Gastroesophageal sphincter (tissue), 4 donors: ENCODE data around the gene LAMA3. TPM values are rescaled to one million over a fixed set of nuclear protein-coding genes. Genes with fewer than 3 reads are reported as not detected.

ENCODE experiments used
- ATAC-seq: fragments of 150-250 bp; one replicate; pipeline ENCODE4 v1.9.1; 2016; ENCODE audit warnings: mild to moderate bottlenecking, moderate library complexity
- H3K27ac ChIP-seq, 4 donors: fragments of 200-600 bp; sonication (generic) in 3 of 4; 1 replicate in 3 of 4; 2 replicates in 1 of 4; pipeline ENCODE4 v1.5.1; 2016 to 2019
- H3K27me3 ChIP-seq: fragments of 200-600 bp; sonication (generic); one replicate; pipeline ENCODE4 v1.5.1; 2019
- H3K36me3 ChIP-seq, 2 donors: fragments of 200-600 bp; sonication (generic); one replicate each; pipeline ENCODE4 v1.5.1; 2019; ENCODE audit warnings: control low read depth in 1 of 2
- H3K4me1 ChIP-seq, 3 donors: fragments of 200-600 bp; sonication (generic); 1 replicate in 2 of 3; 2 replicates in 1 of 3; pipeline ENCODE4 v1.5.1; 2016 to 2019; ENCODE audit warnings: control low read depth in 2 of 3
- H3K4me3 ChIP-seq, 2 donors: fragments of 200-600 bp; sonication (generic); one replicate each; pipeline ENCODE4 v1.5.1; 2019; ENCODE audit warnings: mild to moderate bottlenecking in 1 of 2, moderate library complexity in 1 of 2
- H3K9me3 ChIP-seq, 3 donors: fragments of 200-600 bp; sonication (generic); one replicate each; pipeline ENCODE4 v1.5.1; 2017 to 2019; ENCODE audit warnings: control low read depth in 2 of 3
- EP300 ChIP-seq: sonication (generic); formaldehyde crosslinking; IDR thresholded peaks from one replicate; pipeline ENCODE4 v1.6.1; 2017; ENCODE audit warnings: antibody characterized with exemption, mild to moderate bottlenecking
- POLR2A ChIP-seq, 2 donors: fragments of 450-650 bp; IDR thresholded peaks; one replicate each; pipeline ENCODE4 v1.6.1; 2017; ENCODE audit warnings: antibody characterized with exemption in 2 of 2, mild to moderate bottlenecking in 2 of 2, moderate library complexity in 1 of 2
- POLR2AphosphoS5 ChIP-seq: sonication (generic); formaldehyde crosslinking; IDR thresholded peaks from one replicate; pipeline ENCODE4 v1.6.1; 2017; ENCODE audit warnings: antibody characterized with exemption
- WGBS, 2 donors: methylation state at CpG; one replicate each; pipeline ENCODE4 v1.1.5; 2018; ENCODE audit warnings: low coverage in 1 of 2; 5-methylcytosine and 5-hydroxymethylcytosine counted together
- total RNA-seq, 4 donors: library from RNA; depleted of rRNA; stranded (reverse); fragments of >200 nt; gene quantifications; one replicate each; pipeline ENCODE4 v1.1.0, GENCODE V29; 2016
- TF ChIP-seq, protein P1 (sequence below), 4 experiments: fragments of 200-600 bp in 2 of 4; fragments of 450-650 bp in 2 of 4; sonication (generic) in 1 of 4; IDR thresholded peaks; one replicate each; pipeline ENCODE4 v1.5.1; 2017 to 2019; ENCODE audit warnings: antibody characterized with exemption in 4 of 4, mild to moderate bottlenecking in 2 of 4, moderate library complexity in 2 of 4

The LAMA3 gene
- total RNA-seq, 4 donors from 2014 or later: 8.3 to 13.5 (median 9.5) TPM

DNA sequence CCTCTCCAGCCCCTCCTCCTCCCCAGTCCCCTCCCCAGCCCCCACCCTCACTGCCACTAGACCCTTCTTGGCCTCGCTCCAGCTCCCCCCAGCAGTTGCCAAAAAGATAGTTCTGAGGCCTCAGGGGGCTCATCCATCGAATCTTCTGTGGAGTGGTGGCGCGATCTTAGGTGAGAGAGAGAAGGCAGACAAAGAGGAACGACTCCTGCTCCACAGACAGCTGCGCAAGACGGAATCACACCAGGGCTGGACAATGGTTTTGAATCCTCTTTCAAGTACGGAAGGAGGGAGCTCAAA is 68.1 kb downstream of the LAMA3 start:
- TF ChIP-seq POLR2AphosphoS5 (no peak), EP300 (no peak)
- TF ChIP-seq, protein P1, sequence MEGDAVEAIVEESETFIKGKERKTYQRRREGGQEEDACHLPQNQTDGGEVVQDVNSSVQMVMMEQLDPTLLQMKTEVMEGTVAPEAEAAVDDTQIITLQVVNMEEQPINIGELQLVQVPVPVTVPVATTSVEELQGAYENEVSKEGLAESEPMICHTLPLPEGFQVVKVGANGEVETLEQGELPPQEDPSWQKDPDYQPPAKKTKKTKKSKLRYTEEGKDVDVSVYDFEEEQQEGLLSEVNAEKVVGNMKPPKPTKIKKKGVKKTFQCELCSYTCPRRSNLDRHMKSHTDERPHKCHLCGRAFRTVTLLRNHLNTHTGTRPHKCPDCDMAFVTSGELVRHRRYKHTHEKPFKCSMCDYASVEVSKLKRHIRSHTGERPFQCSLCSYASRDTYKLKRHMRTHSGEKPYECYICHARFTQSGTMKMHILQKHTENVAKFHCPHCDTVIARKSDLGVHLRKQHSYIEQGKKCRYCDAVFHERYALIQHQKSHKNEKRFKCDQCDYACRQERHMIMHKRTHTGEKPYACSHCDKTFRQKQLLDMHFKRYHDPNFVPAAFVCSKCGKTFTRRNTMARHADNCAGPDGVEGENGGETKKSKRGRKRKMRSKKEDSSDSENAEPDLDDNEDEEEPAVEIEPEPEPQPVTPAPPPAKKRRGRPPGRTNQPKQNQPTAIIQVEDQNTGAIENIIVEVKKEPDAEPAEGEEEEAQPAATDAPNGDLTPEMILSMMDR (IDR thresholded peaks at IDR 0.05): no peak
- WGBS, 2 donors: 65% methylated on average over 4 of the region's 8 CpGs; no CpG with 5 or more reads in 1 of the 2 donors
- peaks cover 0 to 15% of the 10 kb centered on the region in 2 donors for H3K36me3 ChIP-seq
- ATAC-seq: no peak
- no peak overlapping the region for H3K27ac ChIP-seq
- H3K9me3 ChIP-seq: no peaks in the 10 kb centered on the region
- H3K4me1 ChIP-seq: peaks cover 0 to 15% (median 0%) of the 10 kb centered on the region in 3 donors
- H3K4me3 ChIP-seq: no peak overlapping the region
- H3K27me3 ChIP-seq: no peaks in the 10 kb centered on the region

DNA sequence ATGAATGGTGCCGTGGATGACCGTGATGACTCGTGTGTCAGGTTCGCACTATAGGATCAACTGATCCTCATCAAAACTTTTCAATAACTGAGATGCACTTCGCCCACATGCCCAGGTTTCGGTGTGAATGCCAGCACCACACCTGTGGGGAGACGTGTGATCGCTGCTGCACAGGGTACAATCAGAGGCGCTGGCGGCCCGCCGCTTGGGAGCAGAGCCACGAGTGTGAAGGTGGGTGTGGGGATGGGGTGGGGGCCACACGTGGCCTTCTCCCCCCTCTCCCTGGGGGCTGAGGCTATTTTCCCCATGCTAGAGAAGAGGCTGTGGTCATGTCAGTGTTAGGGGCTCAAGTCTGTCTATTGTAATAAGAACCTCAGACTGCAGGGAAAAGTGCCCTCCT is 69.0 kb downstream of the LAMA3 start:
- Histone ChIP-seq H3K4me1 (peaks cover 0 to 6% (median 0%) of the 10 kb centered on the region in 3 donors), H3K4me3 (no peak overlapping the region), H3K9me3 (no peaks in the 10 kb centered on the region), H3K36me3 (peaks cover 0 to 18% of the 10 kb centered on the region in 2 donors), H3K27me3 (no peaks in the 10 kb centered on the region), H3K27ac (no peak overlapping the region)
- no peak for ATAC-seq
- TF ChIP-seq POLR2A (IDR thresholded peaks at IDR 0.05) (no peak), EP300 (no peak), POLR2AphosphoS5 (no peak)
- TF ChIP-seq, protein P1 (IDR thresholded peaks at IDR 0.05): no peak
- WGBS, 2 donors: 87% methylated on average over 13 of the region's 14 CpGs; no CpG with 5 or more reads in 1 of the 2 donors

GRCh38 chr18:23761941-23762340 is 72.7 kb downstream of the LAMA3 start:
- H3K27ac ChIP-seq: no peak overlapping the region
- no peak overlapping the region for H3K4me3 ChIP-seq
- 88 to 98% methylated on average over 5 of the region's 5 CpGs for WGBS, 2 donors
- H3K9me3 ChIP-seq: no peaks in the 10 kb centered on the region
- no peak for ATAC-seq
- no peaks in the 10 kb centered on the region for H3K27me3 ChIP-seq
- H3K36me3 ChIP-seq: peaks cover 0 to 5% of the 10 kb centered on the region in 2 donors
- TF ChIP-seq EP300: no peak
- TF ChIP-seq POLR2AphosphoS5: no peak
- no peak for TF ChIP-seq POLR2A (IDR thresholded peaks at IDR 0.05)
- TF ChIP-seq, protein P1 (IDR thresholded peaks at IDR 0.05): no peak
- no peaks in the 10 kb centered on the region for H3K4me1 ChIP-seq

DNA sequence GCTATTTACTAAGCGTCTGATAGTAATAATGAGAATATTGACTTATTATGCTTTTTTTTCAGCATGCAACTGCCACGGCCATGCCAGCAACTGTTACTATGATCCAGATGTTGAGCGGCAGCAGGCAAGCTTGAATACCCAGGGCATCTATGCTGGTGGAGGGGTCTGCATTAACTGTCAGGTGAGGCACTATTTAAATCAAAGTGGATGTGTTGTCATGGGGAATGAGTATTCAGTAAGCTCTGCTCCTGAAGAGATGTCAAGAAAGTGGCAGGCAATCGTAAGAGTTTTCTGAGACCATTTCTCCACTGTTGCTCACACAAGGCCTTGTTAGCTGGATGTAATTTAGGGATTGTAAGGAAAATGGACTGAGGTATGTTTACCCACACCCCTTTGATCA is 74.1 kb downstream of the LAMA3 start:
- no peak overlapping the region for H3K4me3 ChIP-seq
- TF ChIP-seq POLR2AphosphoS5: no peak
- no peak for TF ChIP-seq POLR2A (IDR thresholded peaks at IDR 0.05)
- TF ChIP-seq EP300: no peak
- TF ChIP-seq, protein P1 (IDR thresholded peaks at IDR 0.05): no peak
- ATAC-seq: no peak
- H3K27ac ChIP-seq: no peak overlapping the region
- WGBS, 2 donors: 96 to 100% methylated on average over 1 to 4 of the region's 4 CpGs
- H3K36me3 ChIP-seq: peaks cover 0 to 5% of the 10 kb centered on the region in 2 donors
- no peaks in the 10 kb centered on the region for H3K4me1 ChIP-seq
- peaks cover 0 to 3% (median 0%) of the 10 kb centered on the region in 3 donors for H3K9me3 ChIP-seq
- no peaks in the 10 kb centered on the region for H3K27me3 ChIP-seq

DNA sequence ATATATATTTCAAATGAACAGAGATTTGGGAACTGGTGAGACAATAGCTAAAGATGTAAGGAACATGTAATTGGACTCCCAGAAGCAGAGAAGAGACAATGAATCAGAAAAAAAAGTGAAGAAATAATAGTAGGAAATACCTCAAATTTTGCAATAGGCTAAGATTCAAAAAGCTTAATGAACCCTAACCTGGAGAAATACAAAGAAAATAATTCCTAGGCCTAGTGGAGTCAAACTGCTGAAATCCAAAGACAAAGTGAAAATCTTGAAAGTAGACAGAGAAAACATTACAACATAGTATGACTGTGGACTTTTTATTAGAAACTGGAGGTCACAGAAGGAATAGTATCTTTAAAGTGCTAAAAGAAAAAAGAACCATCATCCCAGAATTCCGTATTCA is 76.7 kb downstream of the LAMA3 start:
- no peak overlapping the region for H3K4me3 ChIP-seq
- H3K36me3 ChIP-seq: peaks cover 0 to 5% of the 10 kb centered on the region in 2 donors
- 92 to 100% methylated on average over 1 of the region's 1 CpG for WGBS, 2 donors
- no peaks in the 10 kb centered on the region for H3K4me1 ChIP-seq
- TF ChIP-seq POLR2A (IDR thresholded peaks at IDR 0.05) (no peak), EP300 (no peak), POLR2AphosphoS5 (no peak)
- TF ChIP-seq, protein P1 (IDR thresholded peaks at IDR 0.05): no peak
- peaks cover 0 to 4% (median 0%) of the 10 kb centered on the region in 3 donors for H3K9me3 ChIP-seq
- no peak overlapping the region for H3K27ac ChIP-seq
- ATAC-seq: no peak
- H3K27me3 ChIP-seq: no peaks in the 10 kb centered on the region
